ENCODE results near the gene SNX9.

DNA sequence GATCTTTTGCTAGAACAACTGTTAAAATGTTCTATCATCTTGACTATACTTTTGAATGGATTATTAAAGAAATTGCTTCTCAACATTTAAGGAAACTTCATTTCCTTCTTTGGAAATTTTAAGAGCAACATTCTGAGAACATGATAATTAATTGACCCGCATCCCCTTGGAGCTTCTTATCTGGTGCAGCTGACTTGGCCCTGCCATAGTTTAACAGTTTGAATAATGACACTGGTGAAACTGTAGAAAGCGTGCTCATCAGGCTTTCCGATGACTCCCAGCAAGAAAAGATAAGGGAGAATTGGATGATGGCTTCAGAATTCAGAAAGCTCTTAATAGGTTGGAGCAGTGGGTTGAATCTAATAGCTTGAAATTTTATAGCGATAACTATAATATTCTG, 38.1 kb downstream of the SNX9 start:
- TF ChIP-seq POLR2A (IDR thresholded peaks at IDR 0.05; ENCODE audit: low read length) (no peak), CTCF (IDR thresholded peaks at IDR 0.05) (no peak), RAD21 (conservative IDR thresholded peaks at IDR 0.05 in 1 of 2, IDR thresholded peaks at IDR 0.05 in 1 of 2) (no peak), EP300 (IDR thresholded peaks at IDR 0.05) (no peak), JUN (IDR thresholded peaks at IDR 0.05) (no peak), JUNB (IDR thresholded peaks at IDR 0.05) (no peak), POLR2AphosphoS2 (conservative IDR thresholded peaks at IDR 0.05; ENCODE audit: low read length) (no peak)

Measured in A549 (cell line).